ENCODE results near the gene SMC3. TPM values are rescaled to one million over a fixed set of nuclear protein-coding genes. Genes with fewer than 3 reads are reported as not detected.

The SMC3 gene
- total RNA-seq, 1 donor from 2014 or later, result 19.5 TPM

DNA sequence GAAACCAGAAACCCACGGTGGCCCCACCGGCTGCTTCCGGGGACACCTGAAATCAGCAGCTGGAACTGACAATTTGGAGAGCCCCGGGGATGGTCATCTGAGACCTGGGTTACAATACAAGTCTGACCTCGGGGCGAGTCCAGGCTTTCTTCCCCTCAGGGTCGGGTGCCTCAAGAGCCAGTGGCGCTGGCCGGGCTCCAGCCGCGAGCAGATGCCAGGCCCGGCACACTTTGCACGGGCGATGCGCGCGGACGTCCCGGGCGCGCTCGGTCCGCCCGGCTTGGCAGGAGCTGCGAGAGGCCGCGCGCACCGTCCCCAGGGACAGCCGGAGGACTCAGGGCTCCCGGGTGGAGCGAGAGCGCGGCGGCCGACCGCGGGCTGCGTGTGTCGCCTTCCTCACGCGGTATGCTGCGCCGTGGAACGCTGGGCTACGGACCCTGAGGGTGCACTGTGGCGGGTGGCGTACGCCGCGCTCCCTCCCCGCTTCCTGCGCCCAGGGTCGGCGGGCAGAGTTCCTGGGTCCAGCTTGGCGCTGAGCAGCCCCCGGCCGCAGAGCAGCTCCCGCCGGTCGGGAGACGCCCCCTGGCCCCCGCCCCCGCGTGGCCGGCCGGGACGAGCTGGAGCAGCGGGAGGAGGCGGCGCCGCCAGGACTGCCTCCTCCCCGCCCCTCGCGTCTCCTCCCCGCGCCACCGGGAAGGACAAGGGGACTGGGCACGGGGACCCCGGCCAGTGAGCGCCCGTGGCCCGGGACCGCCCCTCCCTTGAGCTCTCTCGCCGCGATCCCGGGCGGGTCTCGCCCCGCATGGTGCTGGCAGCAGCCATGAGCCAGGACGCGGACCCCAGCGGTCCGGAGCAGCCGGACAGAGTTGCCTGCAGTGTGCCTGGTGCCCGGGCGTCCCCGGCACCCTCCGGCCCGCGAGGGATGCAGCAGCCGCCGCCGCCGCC is 76.4 kb downstream of the SMC3 start, which contains the start of gene RBM20:
Gene RBM20, plus strand, starts transcription at position 684 of the 945 bp plus-strand sequence. Its CDS starts 119 bp downstream, at position 803.
- TF ChIP-seq CTCF (IDR thresholded peaks at IDR 0.05; ENCODE audit: insufficient read depth, low read length, severe bottlenecking), result no peak
- Histone ChIP-seq H3K4me3 (ENCODE audit: low read depth, low read length) (peak within 1 kb of the TSS; percentile 30), H3K36me3 (ENCODE audit: control insufficient read depth, insufficient read depth, low read length) (no peaks in the 10 kb centered on the region), H3K27me3 (ENCODE audit: control insufficient read depth, insufficient read depth, low read length) (peaks cover 32% of the 10 kb centered on the region)
- DNase-seq (ENCODE audit: low read depth) (no peak), FAIRE-seq (no peak)

DNA sequence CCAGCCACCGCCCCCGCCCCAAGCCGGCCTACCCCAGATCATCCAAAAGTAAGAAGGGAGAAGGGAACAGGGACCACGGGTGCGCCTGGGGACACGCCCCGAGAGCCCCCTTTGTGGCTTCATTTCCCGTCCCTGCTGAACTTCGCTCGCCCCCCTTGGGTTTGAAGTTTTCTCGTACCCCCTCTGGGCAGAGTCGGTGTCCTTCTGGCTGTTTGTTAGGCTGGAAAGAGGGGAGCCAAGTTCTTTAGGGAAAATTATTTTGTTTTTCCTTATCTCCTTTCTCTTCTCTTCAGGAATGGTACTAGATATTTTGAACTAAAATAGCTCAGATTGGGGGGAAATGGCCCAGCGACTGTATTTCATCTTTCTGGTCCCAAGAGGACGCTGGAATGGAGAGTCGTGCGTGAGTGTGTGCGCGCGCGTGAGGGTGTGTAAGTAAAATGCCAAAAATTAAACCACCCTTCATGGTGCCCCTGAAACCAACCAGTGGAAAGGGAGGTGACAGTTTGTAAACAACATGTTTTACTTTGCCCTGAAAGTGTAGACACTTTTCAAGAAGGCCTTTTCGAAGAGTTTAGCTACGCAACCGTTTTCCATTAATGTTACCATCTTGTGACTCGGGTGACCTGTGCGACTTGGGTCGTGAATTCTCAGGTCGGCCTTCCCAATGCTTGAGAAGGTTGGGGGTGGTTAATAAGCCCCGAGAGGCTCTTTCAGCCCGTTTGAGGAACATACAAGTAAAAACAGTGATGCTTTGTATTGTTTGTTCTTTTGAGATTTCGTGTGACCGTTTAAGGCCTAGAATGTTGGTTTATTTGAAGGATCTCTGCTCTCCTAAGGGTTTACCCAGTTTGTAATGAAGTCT is 77.3 kb downstream of the SMC3 start:
- Histone ChIP-seq H3K4me3 (ENCODE audit: low read depth, low read length) (no peak overlapping the region), H3K27me3 (ENCODE audit: control insufficient read depth, insufficient read depth, low read length) (peaks cover 32% of the 10 kb centered on the region), H3K36me3 (ENCODE audit: control insufficient read depth, insufficient read depth, low read length) (no peaks in the 10 kb centered on the region)
- no peak for TF ChIP-seq CTCF (IDR thresholded peaks at IDR 0.05; ENCODE audit: insufficient read depth, low read length, severe bottlenecking)
- FAIRE-seq (no peak), DNase-seq (ENCODE audit: low read depth) (no peak)

DNA sequence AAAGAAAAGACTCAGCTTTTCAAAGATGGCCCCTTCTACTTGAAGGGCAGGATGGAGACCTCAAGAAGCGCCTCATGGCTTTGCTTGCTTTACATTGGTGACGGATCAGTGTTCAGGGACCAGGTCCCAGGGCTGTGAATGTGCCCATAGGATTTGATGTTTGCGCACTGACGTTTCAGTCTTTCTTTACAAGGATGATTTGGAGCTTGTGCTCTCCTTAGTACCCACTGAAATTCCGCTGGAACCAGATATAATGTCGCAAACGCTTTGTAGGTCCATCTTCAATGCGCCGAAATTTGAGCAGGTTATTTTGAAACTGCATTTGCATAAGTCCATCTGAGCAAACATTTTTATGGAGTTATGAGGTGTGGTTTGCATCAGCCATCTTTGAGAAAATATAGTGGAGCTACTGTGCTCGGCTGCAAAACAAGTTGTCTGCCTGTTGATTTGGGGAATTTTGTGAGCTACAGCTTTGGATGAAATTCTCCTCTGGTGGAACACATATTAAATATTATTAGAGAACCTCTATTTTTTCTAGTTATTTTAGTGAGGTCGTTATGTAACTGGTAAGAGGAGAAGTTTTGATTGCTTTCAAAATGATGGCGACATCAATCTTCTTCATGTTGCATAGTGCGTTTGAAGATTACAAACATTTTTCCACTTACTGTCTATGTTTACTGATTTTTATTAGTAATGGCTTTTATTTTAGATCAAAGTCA is 79.1 kb downstream of the SMC3 start:
- Histone ChIP-seq H3K4me3 (ENCODE audit: low read depth, low read length) (no peak overlapping the region), H3K27me3 (ENCODE audit: control insufficient read depth, insufficient read depth, low read length) (peaks cover 32% of the 10 kb centered on the region), H3K36me3 (ENCODE audit: control insufficient read depth, insufficient read depth, low read length) (no peaks in the 10 kb centered on the region)
- TF ChIP-seq CTCF (IDR thresholded peaks at IDR 0.05; ENCODE audit: insufficient read depth, low read length, severe bottlenecking), result no peak
- DNase-seq (ENCODE audit: low read depth) (no peak), FAIRE-seq (no peak)

DNA sequence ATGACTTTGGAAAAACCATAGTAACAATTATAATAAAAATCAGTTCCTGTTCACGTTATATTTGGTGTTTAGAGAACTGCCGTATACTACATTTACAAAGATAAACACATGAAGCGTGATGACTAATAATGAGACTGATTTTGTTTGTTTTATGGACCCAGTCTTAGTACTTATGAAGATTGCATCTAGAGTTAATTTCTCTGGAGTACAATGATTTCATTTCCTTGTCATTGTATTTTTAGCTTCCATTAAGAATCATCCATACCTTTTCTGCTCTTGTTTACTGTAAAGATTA is 79.6 kb downstream of the SMC3 start:
- TF ChIP-seq CTCF (IDR thresholded peaks at IDR 0.05; ENCODE audit: insufficient read depth, low read length, severe bottlenecking), result no peak
- Histone ChIP-seq H3K4me3 (ENCODE audit: low read depth, low read length) (no peak overlapping the region), H3K36me3 (ENCODE audit: control insufficient read depth, insufficient read depth, low read length) (no peaks in the 10 kb centered on the region), H3K27me3 (ENCODE audit: control insufficient read depth, insufficient read depth, low read length) (peaks cover 30% of the 10 kb centered on the region)
- DNase-seq (ENCODE audit: low read depth) (peak; percentile 61), FAIRE-seq (no peak)

DNA sequence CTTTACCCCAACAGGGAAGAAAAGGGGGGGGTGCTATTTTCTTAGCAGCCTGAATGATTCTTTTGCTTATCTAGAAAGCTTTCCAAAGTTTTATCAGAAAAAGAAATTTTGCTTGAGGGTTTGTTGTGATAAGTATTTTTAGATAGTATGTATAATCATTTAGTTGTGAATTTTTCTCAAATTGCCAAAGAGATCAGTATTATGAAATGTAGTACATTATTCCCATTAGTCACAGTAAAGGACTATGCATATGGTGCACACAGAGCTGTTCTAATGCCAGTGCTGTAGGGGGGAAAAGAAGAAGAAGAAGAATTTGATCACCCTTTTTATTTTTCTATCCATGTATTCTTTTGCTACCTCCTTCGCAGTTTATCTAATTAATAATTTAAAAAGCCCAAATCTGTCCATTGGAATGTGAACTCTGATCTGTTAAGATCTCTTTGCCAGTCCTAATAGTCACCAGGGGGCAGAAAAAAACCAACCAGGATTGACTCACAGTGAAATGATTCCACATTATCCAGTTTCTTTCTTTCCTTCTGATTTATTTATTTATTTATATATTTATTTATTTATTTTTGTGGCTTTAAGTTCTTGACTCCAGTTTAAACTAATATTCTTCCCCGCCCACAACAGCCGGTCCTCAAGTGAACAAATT is 81.3 kb downstream of the SMC3 start:
- DNase-seq (ENCODE audit: low read depth), result peak; percentile 20
- H3K27me3 ChIP-seq (ENCODE audit: control insufficient read depth, insufficient read depth, low read length), result peaks cover 19% of the 10 kb centered on the region

More for the DNA sequence above, 81.3 kb downstream of the SMC3 start:
- no peak for FAIRE-seq
- no peak for TF ChIP-seq CTCF (IDR thresholded peaks at IDR 0.05; ENCODE audit: insufficient read depth, low read length, severe bottlenecking)
- Histone ChIP-seq H3K4me3 (ENCODE audit: low read depth, low read length) (no peak overlapping the region), H3K36me3 (ENCODE audit: control insufficient read depth, insufficient read depth, low read length) (no peaks in the 10 kb centered on the region)
